ENCODE results near the gene BMP5. TPM values are rescaled to one million over a fixed set of nuclear protein-coding genes. Genes with fewer than 3 reads are reported as not detected.

Gene BMP5
- polyA plus RNA-seq, 3 donors from 2014 or later = not detected

- Mint-ChIP-seq H3K36me3 (no peaks in the 10 kb centered on the region), H3K27me3 (ENCODE audit: low read depth in 3 of 3) (no peaks in the 10 kb centered on the region), H3K4me3 (no peak overlapping the region), H3K4me1 (no peaks in the 10 kb centered on the region), H3K9me3 (peaks cover 0 to 23% (median under 1%) of the 10 kb centered on the region in 6 donors), H3K27ac (no peak overlapping the region)
- DNase-seq = no peak
Observed at GRCh38 chr6:55853008-55854001, 22.1 kb downstream of the BMP5 start.

- peaks cover 0 to 32% (median 11%) of the 10 kb centered on the region in 6 donors for H3K9me3 Mint-ChIP-seq
- no peak overlapping the region for H3K27ac Mint-ChIP-seq
- H3K27me3 Mint-ChIP-seq (ENCODE audit: low read depth in 3 of 3) = peaks cover 0 to under 1% (median 0%) of the 10 kb centered on the region in 3 donors
- H3K4me3 Mint-ChIP-seq = no peak overlapping the region
- no peaks in the 10 kb centered on the region for H3K4me1 Mint-ChIP-seq
- H3K36me3 Mint-ChIP-seq = no peaks in the 10 kb centered on the region
- no peak for DNase-seq
Observed at GRCh38 chr6:55841341-55841740, 34.0 kb downstream of the BMP5 start.

DNA sequence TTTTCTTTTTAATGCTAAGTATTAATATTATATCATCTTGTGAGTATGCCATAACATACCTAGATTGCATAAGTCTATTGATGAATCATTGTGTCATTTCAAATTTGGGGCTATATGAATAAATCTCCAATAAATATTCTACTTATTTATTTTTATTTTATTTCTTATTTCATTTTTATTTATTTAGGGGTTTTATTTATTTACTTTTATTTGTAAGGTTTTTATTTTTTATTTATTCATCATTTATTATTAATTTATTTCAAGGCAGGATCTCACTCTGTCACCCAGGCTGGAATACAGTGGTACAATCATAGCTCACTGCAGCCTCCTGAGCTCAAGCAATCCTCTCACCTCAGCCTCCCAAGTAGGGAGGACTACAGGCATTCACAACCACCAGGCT is 36.3 kb downstream of the BMP5 start:
- H3K4me3 Mint-ChIP-seq = no peak overlapping the region
- no peak for DNase-seq
- H3K4me1 Mint-ChIP-seq = no peaks in the 10 kb centered on the region
- H3K27ac Mint-ChIP-seq = no peak overlapping the region
- H3K27me3 Mint-ChIP-seq (ENCODE audit: low read depth in 3 of 3) = no peaks in the 10 kb centered on the region
- H3K9me3 Mint-ChIP-seq = peaks cover 2 to 32% (median 11%) of the 10 kb centered on the region in 6 donors
- H3K36me3 Mint-ChIP-seq = no peaks in the 10 kb centered on the region

DNA sequence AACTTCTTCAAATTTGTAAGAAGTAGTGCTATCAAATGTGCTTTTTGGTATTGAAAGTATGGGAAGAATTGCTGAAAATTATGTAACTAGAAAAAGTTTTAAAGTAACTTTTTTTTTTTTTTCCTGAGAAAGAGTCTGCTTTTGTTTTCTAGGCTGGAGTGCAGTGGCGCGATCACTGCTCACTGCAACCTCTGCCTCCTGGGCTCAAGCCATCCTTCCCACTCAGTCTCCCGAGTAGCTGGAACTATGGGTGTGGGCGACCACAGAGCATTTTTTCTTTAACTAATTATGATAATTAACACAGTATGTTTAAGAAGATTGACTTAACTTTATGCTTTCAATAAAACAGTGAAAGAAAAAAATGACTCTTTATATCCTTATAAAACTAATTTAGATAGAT is 38.4 kb downstream of the BMP5 start:
- Mint-ChIP-seq H3K27me3 (ENCODE audit: low read depth in 3 of 3) (peaks cover 0 to 2% (median 0%) of the 10 kb centered on the region in 3 donors), H3K9me3 (peaks cover 1 to 27% (median 10%) of the 10 kb centered on the region in 6 donors), H3K4me3 (no peak overlapping the region), H3K4me1 (no peaks in the 10 kb centered on the region), H3K27ac (no peak overlapping the region), H3K36me3 (no peaks in the 10 kb centered on the region)
- DNase-seq = no peak

DNA sequence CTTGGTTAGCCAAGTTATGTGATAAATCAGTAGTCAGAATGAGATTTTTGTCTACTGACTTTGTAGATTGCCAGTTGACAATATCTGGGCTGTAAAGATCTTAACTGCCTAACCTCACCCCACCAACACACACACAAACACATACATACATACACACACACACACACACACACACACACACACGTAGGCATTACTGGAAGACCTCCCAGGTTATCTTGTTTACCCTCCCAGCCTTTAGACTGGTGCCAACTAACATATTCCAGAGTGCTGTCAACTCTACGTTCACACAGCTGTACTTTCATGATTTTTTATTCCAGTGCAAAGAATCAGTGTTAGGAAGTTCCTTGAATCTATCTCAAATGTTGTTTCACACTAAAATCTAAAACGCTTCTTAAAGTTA is 38.9 kb downstream of the BMP5 start:
- Mint-ChIP-seq H3K27me3 (ENCODE audit: low read depth in 3 of 3) (peaks cover 0 to 2% (median 0%) of the 10 kb centered on the region in 3 donors), H3K36me3 (no peaks in the 10 kb centered on the region), H3K9me3 (peaks cover 1 to 27% (median 9%) of the 10 kb centered on the region in 6 donors), H3K4me3 (no peak overlapping the region), H3K4me1 (no peaks in the 10 kb centered on the region), H3K27ac (no peak overlapping the region)
- DNase-seq = no peak

- DNase-seq = no peak
- H3K27ac Mint-ChIP-seq = no peak overlapping the region
- H3K4me3 Mint-ChIP-seq = no peak overlapping the region
- peaks cover 0 to 2% (median 0%) of the 10 kb centered on the region in 3 donors for H3K27me3 Mint-ChIP-seq (ENCODE audit: low read depth in 3 of 3)
- no peaks in the 10 kb centered on the region for H3K4me1 Mint-ChIP-seq
- H3K36me3 Mint-ChIP-seq = no peaks in the 10 kb centered on the region
- H3K9me3 Mint-ChIP-seq = peaks cover under 1 to 25% (median 11%) of the 10 kb centered on the region in 6 donors
Observed at GRCh38 chr6:55835220-55835619, 40.2 kb downstream of the BMP5 start.

GRCh38 chr6:55833284-55833683 is 42.1 kb downstream of the BMP5 start:
- Mint-ChIP-seq H3K27me3 (ENCODE audit: low read depth in 3 of 3) (peaks cover 0 to 2% (median 0%) of the 10 kb centered on the region in 3 donors), H3K36me3 (no peaks in the 10 kb centered on the region)
- DNase-seq = no peak

DNA sequence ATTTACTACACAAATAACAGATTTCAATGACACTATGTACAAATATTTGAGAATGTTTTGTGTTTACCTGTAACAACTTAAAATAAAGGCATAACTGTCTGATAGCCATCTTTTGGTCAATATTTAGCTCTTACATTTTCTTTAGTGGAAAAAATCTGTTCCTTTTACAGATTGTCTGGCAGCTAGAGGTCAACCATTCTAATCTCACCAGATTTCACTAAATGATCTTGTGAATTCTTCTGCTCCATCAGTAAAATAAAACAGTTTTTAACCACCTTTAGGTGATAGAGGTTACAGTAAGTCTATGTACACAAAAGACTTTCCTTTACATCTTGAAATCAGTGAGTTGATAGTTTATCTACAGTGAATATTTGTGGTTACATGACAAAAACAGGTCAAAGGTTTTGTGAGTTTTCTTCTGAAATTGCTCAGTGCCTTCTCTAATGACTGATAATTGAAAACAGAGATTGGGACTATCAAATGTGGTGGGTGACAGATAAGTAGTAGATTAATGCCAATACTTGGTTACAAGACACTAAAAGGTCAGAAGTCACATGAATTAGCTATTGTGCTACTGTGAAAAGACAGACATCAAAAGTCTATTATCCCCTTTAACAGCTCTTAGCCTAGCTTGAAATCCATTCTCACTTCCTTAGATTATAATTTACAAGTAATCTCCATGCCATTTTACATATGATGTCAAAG is 47.4 kb downstream of the BMP5 start:
- H3K36me3 Mint-ChIP-seq = no peaks in the 10 kb centered on the region
- H3K27ac Mint-ChIP-seq = no peak overlapping the region
- peaks cover 0 to 33% (median 9%) of the 10 kb centered on the region in 6 donors for H3K9me3 Mint-ChIP-seq
- H3K27me3 Mint-ChIP-seq (ENCODE audit: low read depth in 3 of 3) = peaks cover 0 to 2% (median 0%) of the 10 kb centered on the region in 3 donors
- no peak overlapping the region for H3K4me3 Mint-ChIP-seq
- no peaks in the 10 kb centered on the region for H3K4me1 Mint-ChIP-seq
- no peak for DNase-seq

More at GRCh38 chr6:55833284-55833683, 42.1 kb downstream of the BMP5 start:
- no peak overlapping the region for H3K4me3 Mint-ChIP-seq
- H3K27ac Mint-ChIP-seq = no peak overlapping the region
- H3K9me3 Mint-ChIP-seq = peaks cover 0 to 25% (median 11%) of the 10 kb centered on the region in 6 donors
- no peaks in the 10 kb centered on the region for H3K4me1 Mint-ChIP-seq

GRCh38 chr6:55826941-55827340 is 48.4 kb downstream of the BMP5 start:
- Mint-ChIP-seq H3K36me3 (no peaks in the 10 kb centered on the region), H3K4me1 (no peaks in the 10 kb centered on the region), H3K27ac (no peak overlapping the region), H3K27me3 (ENCODE audit: low read depth in 3 of 3) (no peaks in the 10 kb centered on the region), H3K4me3 (no peak overlapping the region), H3K9me3 (peaks cover 0 to 31% (median 7%) of the 10 kb centered on the region in 6 donors)
- no peak for DNase-seq

GRCh38 chr6:55825402-55826051 is 49.9 kb downstream of the BMP5 start:
- no peak overlapping the region for H3K27ac Mint-ChIP-seq
- H3K27me3 Mint-ChIP-seq (ENCODE audit: low read depth in 3 of 3) = no peaks in the 10 kb centered on the region
- H3K36me3 Mint-ChIP-seq = no peaks in the 10 kb centered on the region
- no peaks in the 10 kb centered on the region for H3K4me1 Mint-ChIP-seq
- DNase-seq = no peak
- no peak overlapping the region for H3K4me3 Mint-ChIP-seq
- peaks cover 0 to 24% (median under 1%) of the 10 kb centered on the region in 6 donors for H3K9me3 Mint-ChIP-seq

DNA sequence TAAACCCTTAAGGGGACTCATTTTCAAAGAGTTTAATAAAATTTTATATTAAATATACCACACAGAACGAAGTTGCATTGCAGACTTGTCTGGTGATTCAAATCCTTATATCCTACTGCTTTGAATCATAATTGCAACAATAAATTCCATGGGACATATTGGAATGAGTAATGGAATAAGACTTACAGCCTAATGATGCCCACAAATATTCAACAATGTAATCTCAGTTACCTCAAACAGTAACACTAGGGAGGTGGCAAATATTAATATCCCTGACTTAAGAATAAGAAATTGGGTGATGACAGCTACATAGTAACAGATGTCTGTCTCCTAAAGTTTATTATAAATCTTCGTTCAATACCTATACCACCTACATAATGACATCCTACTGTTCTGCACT is 52.6 kb downstream of the BMP5 start:
- H3K36me3 Mint-ChIP-seq = no peaks in the 10 kb centered on the region
- no peak overlapping the region for H3K27ac Mint-ChIP-seq
- no peak for DNase-seq
- H3K9me3 Mint-ChIP-seq = peaks cover 0 to 21% (median 1%) of the 10 kb centered on the region in 6 donors
- no peak overlapping the region for H3K4me3 Mint-ChIP-seq
- no peaks in the 10 kb centered on the region for H3K27me3 Mint-ChIP-seq (ENCODE audit: low read depth in 3 of 3)
- no peaks in the 10 kb centered on the region for H3K4me1 Mint-ChIP-seq

- H3K4me1 Mint-ChIP-seq = no peaks in the 10 kb centered on the region
- H3K36me3 Mint-ChIP-seq = no peaks in the 10 kb centered on the region
- no peaks in the 10 kb centered on the region for H3K27me3 Mint-ChIP-seq (ENCODE audit: low read depth in 3 of 3)
- peaks cover 0 to 20% (median 1%) of the 10 kb centered on the region in 6 donors for H3K9me3 Mint-ChIP-seq
- H3K27ac Mint-ChIP-seq = no peak overlapping the region
- no peak for DNase-seq
- H3K4me3 Mint-ChIP-seq = no peak overlapping the region
Observed at GRCh38 chr6:55822005-55822404, 53.4 kb downstream of the BMP5 start.

DNA sequence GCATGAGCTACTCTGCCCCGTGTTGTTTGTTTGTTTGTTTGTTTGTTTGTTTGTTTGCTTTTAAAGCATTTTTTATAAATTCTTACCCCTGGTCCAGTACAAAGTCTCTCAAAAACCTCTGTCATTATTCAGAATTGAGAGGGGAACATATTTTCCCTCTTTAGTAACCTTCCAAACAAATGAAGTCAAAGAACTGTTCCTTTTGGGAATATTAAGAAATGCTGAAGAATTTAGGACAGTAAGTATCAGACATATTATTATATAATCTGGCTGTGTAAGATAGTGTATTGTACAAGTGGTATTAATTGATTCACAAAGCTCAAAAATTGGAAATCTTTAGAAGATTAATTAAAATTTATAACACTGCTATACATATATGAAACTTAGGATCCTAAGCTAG is 54.7 kb downstream of the BMP5 start:
- no peaks in the 10 kb centered on the region for H3K4me1 Mint-ChIP-seq
- H3K9me3 Mint-ChIP-seq = peaks cover 0 to 16% (median under 1%) of the 10 kb centered on the region in 6 donors
- no peak for DNase-seq
- no peak overlapping the region for H3K4me3 Mint-ChIP-seq
- no peaks in the 10 kb centered on the region for H3K36me3 Mint-ChIP-seq
- no peak overlapping the region for H3K27ac Mint-ChIP-seq
- H3K27me3 Mint-ChIP-seq (ENCODE audit: low read depth in 3 of 3) = no peaks in the 10 kb centered on the region

Data from immature natural killer cell (primary cell).